Posterior vena cava (tissue), 2 donors: ENCODE measurements around the gene COA3. TPM values are rescaled to one million over a fixed set of nuclear protein-coding genes. Genes with fewer than 3 reads are reported as not detected.
"Not testable (repeated sequence)": the region's sequence is repeated elsewhere in the genome, so short reads cannot be mapped to it uniquely, and the experiment has no call there.

Experiments used
- DNase-seq: peaks from one replicate; pipeline ENCODE4 v3.0.0-alpha.2; 2020; ENCODE audit warnings: low spot score
- intact Hi-C, 2 donors: fragments of 100-400 bp; cut with DNase I; formaldehyde crosslinking; loops; one replicate each; pipeline versions ENCODE4 v1.14.1 to v1.14.2; 2022 to 2023
- total RNA-seq, 2 donors: library from RNA; stranded (reverse); fragmentation: NEBNext Ultra II Directional; extraction: Animal tissue kit (Norgen Biotek cat#: 25700); gene quantifications; one replicate each; pipeline ENCODE4 v1.2.1, GENCODE V29; 2021
- donor health status: DM: yes; HTN: yes; CAD: no.
- donor health status: DM: yes; HTN: yes; CAD: no.

The COA3 gene
- total RNA-seq, 2 donors from 2014 or later = 37.5 to 41.1 TPM

GRCh38 chr17:42784409-42784808 is 14.1 kb downstream of the COA3 start:
- intact Hi-C loops = no loop called here
- DNase-seq = no peak

GRCh38 chr17:42783791-42784138 is 14.7 kb downstream of the COA3 start:
- intact Hi-C loops = no loop called here

GRCh38 chr17:42783062-42783790 is 15.3 kb downstream of the COA3 start:
- no peak for DNase-seq
- intact Hi-C loops = no loop called here

More at GRCh38 chr17:42783791-42784138, 14.7 kb downstream of the COA3 start:
- DNase-seq = no peak

- intact Hi-C loops = no loop called here
- no peak for DNase-seq
Measured at GRCh38 chr17:42782166-42783061, 16.1 kb downstream of the COA3 start.

GRCh38 chr17:42781639-42782165 is 16.8 kb downstream of the COA3 start:
- DNase-seq = no peak
- intact Hi-C loops = no loop called here

GRCh38 chr17:42780851-42781638 is 17.5 kb downstream of the COA3 start:
- intact Hi-C loops = no loop called here
- DNase-seq = no peak

- DNase-seq = no peak
- intact Hi-C loops = no loop called here
Measured at GRCh38 chr17:42779936-42780850, 18.3 kb downstream of the COA3 start, which contains the start of gene WNK4. Gene WNK4 (plus strand): TSS chr17:42780610. CDS start chr17:42780699, 89 bp downstream.

GRCh38 chr17:42779304-42779935 is 19.1 kb downstream of the COA3 start:
- intact Hi-C loops = no loop called here
- DNase-seq = no peak

GRCh38 chr17:42778570-42778969 is 19.9 kb downstream of the COA3 start:
- intact Hi-C loops = no loop called here
- no peak for DNase-seq

- intact Hi-C loops = no loop called here
- DNase-seq = no peak
Measured at GRCh38 chr17:42775534-42776098, 22.9 kb downstream of the COA3 start.

GRCh38 chr17:42774066-42774745 is 24.3 kb downstream of the COA3 start:
- intact Hi-C loops = no loop called here
- DNase-seq = no peak

GRCh38 chr17:42773290-42774035 is 25.0 kb downstream of the COA3 start, which contains the start of gene VPS25:
Gene VPS25 (plus strand): TSS chr17:42773449. CDS start chr17:42773476, 27 bp downstream.
- intact Hi-C loops = no loop called here

GRCh38 chr17:42772945-42773289 is 25.6 kb downstream of the COA3 start:
- no peak for DNase-seq
- intact Hi-C loops = no loop called here

More at GRCh38 chr17:42773290-42774035, 25.0 kb downstream of the COA3 start, which contains the start of gene VPS25:
- DNase-seq = peak; percentile 92

GRCh38 chr17:42769964-42770363 is 28.5 kb downstream of the COA3 start:
- DNase-seq, intact Hi-C loops: not testable (repeated sequence)

- DNase-seq, intact Hi-C loops: not testable (repeated sequence)
Measured at GRCh38 chr17:42768006-42768405, 30.5 kb downstream of the COA3 start.

- no peak for DNase-seq
- intact Hi-C loops = no loop called here
Measured at GRCh38 chr17:42767512-42767911, 31.0 kb downstream of the COA3 start.
